Activated gamma-delta T cell treated with Interleukin-2 at 50 U/mL for 16 hours (primary cell): ENCODE results near the gene SNCA.

ENCODE experiments used
- DNase-seq: peaks from one replicate; pipeline ENCODE4 v3.0.0-alpha.2; 2020

The SNCA gene

DNA sequence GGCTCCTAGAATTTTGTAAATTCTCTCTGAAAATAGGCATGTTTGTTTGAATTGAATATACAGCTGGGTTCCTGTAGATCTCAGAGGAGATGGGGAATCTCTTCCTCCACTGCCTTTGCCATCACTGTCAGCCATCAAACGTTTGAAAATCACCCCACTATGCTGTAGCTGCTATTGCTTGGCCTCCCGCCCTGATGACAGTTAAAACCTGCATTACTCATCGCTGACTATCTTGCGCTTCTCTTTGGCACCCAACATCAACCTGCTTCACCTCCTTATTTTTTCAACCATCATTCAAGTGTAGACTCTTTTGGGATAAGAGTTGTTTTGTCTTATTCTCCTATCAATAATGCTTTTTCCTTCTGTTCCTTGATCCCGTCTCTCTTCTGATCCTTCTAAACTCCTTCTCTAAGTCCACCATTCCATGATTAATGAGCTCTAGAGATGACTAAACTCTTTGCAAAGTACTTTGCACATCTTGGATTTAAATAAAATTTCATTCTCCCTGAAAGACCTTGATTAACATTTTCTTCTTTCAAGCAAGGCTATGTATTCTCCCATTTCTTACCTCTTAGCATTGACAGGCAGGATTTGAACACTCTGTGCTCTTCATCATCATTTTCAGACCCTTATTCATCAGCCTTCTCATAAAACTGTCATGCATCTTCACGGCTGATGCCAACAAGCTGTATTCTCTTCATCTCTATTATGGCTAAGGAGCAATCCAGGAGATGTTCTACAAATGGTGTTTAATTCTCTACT is 133.0 kb downstream of the SNCA start:
- no peak for DNase-seq

DNA sequence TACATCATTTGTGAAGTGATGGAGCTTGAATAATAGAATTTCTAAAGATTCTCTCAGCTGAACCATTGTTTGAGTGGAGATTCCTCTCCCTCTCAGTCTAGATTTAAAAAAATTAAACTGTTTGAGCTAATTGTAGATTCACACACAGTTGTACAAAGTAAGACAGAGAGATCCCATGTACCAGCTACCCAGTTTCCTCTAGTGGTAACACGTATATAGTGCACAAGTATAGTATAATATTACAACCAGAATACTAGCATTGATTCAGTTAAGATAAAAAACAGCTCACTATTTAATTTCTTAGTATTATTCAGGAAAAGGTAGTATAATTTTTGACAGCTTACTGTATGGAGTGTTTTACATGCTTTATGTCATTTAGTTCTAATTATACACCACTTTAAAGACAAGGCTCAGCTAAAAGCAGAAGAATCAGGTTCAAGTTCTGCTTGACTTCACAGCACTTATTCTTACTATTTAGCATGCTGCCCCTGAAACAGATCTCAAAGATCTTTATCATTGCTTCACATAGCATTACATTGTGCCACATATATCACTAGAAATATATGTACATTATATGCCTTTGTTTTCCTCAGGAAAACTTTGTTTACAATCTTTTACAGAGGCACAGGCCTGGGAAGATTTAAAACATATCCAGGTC is 136.1 kb downstream of the SNCA start:
- DNase-seq = no peak

DNA sequence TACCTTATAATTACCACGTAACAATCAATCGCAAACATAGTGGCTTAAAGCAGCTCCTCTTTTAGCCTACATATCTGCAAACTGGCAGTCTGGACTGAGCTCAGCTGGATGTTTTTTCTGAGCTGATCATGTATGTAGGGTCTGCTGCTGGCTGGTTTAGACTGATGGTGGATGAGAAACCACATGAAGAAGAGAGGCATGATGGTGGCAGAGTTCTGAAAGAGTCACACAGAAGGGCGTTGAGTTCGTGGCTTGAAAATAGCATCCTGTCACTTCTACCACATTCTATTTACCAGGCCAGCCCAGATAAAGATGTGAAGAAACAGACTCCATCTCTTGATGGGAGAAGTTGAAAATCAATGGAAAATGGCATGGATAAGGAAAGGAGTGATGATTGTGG is 151.3 kb downstream of the SNCA start:
- DNase-seq = no peak

DNA sequence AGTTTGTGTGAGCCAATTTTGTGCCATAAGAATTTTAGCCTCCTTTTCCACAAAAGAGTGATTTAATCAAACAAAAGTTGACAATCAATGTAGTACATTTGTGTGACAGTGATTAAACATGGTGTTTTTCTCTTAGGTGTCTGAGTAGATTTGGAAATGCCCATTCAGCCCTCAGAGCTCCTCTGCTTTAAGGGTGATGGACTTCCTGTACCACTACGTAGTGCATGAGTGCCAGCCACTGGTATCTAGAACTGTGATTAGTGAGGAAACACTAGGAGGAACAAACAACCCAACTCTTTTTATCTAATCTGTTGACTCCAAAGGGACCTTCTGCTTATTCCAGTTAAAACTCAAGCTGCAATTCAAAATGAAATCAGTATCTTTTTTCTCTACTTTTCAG is 151.7 kb downstream of the SNCA start:
- DNase-seq = no peak

DNA sequence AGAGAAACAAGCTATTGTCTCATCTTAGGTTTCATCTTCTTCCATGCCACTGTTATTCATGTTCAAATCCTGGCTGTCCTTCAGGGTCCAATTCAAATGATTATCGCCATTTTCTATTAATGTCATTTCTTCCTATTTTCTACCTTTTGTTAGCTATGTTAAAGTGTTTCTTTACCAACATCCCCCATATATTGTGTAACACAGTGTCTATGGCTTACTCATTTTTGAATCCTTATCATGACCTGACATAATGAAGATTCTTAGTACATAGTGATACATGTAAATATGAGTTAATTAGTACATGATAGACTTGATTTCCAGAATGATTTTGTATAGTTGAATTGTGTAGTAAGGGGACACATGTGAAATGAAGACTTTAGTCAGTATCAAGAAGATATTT is 152.4 kb downstream of the SNCA start:
- DNase-seq = no peak

DNA sequence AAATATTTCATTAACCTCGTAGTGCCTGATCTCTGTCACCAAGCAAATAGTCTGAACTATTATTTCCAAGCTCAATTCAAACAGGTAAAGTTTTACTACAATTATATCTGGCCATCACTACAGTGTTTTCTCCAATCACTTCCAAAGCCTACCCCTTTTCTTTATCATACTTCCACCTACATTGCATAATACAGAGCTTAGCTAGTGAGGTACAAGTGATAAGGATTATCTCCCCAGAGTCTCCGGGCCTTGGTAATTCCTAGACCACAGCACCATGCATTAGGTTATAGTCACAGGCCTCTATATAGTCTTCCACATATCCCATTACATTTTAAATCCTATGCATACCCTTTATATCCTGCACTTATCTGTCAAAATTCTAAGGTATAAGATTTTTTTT is 154.2 kb downstream of the SNCA start:
- DNase-seq = no peak

DNA sequence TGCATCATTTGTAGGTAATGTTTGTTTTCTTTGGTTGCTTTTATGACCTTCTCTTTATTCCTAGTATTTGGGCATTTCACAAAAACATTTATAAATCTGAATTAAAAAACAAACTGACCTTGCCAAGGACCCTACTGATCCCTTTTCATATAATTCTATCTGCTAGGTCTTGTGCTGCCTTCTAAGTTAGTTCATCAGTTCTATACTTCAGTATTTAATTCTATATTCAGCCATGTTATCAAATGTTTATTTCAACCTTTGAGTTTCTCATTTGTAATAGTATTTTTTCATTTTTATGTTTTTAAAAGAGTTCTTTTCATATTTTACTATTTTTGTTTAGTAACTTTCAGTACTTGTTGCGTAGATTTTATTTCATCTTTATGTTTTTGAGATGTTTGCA is 155.3 kb downstream of the SNCA start:
- DNase-seq = no peak

DNA sequence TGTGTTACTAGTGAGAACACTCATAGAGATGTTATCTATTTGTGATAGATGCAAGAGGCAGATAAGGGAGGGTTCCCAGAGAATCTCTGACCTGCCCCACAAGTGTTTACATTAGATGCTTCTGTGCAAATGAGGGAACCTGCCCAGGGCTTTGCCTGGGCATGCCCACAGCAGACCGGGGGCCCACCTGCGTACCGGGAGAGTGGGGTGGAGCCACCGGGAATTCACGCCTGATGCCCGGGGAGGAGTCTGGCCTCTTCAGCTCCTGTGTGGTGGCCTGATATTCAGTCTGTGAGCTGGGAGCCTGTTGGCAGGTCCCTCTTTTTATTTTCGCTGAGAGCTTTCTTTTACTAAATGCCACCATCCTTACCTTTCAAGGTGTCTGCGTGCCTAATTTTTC is 155.7 kb downstream of the SNCA start:
- no peak for DNase-seq

DNA sequence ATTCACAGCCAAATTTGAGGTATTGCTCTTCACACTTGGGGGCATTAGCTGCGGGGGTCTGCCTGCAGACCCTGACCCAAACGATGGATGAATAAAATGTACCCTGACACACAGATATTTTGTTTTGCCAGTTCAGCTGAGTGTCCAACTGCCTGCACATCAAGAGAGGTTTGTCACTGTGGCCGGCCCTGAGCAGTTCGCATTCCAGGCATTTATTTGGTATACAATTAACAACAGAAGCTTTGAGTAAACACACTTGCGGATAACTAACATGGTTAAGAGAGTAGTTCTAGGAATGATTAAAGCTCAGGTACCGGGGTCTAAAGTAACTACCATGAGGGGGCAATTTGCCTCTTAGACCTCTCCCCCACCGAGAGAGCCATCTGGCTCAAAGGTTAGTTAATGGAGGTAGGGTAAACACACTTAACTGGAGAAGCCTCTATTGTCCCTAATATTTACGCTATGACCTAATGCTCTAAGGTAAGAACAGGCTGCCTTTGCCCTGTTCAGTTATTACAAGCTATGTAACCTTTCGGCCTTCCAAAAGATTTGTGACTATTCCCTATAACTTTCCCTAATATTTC is 162.0 kb downstream of the SNCA start:
- no peak for DNase-seq
